GM18909 (cell line): Measurements from ENCODE around the gene FRMD1.

Experiments used
- ATAC-seq: cut with Tn5 transposase; IDR thresholded peaks from one replicate; pipeline ENCODE4 v1.9.1; 2021; ENCODE audit warnings: mild to moderate bottlenecking; ENCODE audit not compliant: unreplicated experiment, poor library complexity

FRMD1 gene

DNA sequence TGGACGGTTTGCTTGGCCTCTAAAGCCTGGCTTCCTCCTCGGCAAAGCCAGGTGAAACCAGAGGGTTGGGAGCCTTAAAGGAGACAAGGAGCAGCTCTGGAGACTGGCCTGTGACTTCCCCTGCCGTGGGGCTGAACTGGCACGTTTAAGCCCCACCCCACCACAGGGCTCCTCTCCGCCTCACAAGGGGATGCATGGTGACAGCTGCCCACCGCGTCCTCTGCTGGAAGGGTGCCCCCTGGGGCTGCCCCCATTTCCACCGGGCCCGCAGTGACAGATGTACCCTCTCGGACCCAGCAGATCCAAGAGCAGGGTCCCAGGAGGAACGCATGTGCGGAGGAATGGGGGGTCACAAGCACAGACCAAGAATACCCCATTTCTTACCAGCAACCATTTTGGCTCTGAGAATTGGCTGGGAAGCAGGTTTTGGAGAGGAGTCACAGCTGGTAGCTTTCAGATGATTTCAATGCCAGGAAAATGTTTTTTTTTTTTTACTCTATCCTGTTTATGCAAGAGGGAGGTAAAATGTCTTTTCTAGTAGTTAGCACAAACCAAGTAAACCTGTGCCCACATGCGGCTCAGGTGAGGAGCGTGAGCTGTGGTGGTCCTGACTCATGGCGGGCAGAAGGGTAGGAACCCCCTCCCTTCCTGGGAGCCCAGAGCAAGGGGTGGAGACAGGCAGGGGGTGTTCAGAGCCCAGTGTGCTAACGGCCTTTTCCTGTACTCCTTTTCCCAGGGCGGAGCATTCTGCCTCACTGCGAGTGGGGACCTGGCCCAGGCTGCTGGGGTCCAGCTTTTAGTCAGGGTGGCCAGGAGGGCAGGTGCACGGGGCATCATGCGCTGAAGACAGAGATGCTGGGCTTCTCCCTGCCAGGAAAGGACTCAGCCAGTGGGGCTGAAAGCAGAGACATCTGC is 33.0 kb downstream of the FRMD1 start:
- ATAC-seq = no peak

DNA sequence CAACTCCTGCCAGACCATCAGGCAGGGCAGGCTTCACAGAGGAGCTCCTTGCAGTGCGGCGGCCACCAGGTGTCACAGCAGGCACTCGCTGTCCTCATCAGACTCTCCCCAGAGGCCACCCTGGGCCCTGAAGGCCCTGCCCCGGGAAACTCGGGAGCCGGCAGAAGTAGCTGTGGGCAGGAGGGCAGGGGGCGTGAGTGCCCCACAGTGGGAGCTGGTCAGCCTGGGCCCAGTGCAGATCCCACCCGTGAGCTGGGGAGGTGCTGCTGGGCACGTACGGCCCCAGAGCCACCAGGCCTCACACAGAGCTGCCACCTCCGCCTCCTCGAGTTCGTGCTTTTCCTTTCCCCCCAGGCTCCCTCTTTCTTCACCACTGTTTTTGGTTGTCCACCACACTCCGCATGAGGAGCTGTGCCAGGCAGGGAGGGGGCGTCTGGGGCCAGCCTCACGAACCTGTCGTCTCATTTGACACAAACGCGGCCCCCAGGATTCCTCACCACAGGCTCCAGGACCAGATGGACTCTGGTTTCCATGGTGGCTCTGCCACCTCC is 33.8 kb downstream of the FRMD1 start:
- ATAC-seq = no peak

DNA sequence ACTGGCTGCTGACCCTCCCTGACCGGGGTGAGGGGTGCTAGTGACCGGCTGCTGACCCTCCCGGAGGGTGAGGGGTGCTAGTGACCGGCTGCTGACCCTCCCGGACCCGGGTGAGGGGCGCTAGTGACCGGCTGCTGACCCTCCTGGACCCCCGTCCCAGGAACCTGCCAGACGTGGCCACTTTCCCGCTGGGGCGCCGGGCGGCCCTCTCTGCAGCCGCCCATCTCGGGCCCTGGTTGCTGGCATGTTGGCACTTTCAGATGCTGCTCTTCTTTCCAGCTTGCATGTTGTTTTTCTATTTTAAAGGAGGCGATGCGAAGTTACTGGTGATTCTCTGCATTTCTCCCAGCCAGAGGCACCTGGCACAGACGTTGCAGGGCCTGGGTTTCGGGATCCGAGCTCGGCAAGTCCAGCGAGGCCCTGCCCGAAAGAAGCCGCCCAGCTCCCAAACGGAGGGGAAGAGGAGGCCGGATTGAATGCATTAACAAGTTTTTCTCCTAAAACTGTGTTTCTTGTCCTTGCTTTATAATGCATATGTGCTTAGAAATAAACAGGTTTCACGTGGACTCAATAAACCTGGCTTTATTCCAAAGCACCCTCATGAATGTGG is 34.4 kb downstream of the FRMD1 start:
- no peak for ATAC-seq

DNA sequence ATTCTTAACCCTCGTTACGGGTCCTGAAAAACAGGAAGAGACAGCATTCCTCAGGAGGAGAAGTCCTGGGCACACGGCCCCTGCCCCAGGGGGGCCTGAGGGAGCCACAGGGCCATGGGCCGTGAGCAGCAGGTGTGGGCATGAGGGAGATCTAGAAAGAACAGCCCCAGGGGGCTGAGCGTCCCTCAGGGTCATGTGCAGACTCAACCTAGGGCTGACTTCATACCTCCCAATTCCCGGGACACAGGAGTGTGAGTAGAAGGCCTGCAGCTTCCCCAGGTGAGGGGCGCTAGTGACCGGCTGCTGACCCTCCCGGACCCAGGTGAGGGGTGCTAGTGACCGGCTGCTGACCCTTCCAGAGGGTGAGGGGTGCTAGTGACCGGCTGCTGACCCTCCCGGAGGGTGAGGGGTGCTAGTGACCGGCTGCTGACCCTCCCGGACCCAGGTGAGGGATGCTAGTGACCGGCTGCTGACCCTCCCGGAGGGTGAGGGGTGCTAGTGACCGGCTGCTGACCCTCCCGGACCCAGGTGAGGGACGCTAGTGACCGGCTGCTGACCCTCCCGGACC is 35.1 kb downstream of the FRMD1 start:
- ATAC-seq = no peak

DNA sequence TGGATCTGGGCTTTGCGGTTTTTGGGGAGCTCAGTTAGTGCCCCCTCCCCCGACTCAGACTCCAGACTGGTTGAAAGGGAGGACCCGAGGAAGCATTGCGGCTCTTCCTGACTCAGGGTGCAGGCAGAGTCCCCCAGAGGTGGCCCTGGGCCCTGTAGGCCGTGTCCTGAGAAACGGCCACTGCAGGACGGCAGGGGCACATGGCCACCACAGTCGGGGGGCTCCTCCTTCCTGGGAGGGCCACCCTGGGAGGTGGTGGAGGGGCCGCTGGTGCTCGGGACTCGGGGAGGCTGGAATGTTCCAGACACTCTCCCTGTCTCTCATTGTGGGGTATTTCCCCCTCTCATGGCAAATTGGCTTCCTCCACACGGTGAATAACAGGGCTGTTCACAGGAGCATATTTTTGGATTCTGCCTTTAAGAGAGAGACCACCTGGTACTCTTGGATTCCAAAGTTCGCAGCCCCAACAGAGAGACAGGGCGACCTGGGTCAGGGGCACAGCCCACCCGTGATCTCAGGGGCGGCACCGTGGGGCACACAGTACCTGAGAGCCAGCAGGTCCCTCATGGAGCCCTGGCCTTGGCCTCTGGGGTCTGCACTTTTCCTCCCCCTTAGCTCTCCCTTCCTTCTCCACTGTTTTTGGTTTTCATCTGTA is 35.7 kb downstream of the FRMD1 start:
- ATAC-seq = no peak

DNA sequence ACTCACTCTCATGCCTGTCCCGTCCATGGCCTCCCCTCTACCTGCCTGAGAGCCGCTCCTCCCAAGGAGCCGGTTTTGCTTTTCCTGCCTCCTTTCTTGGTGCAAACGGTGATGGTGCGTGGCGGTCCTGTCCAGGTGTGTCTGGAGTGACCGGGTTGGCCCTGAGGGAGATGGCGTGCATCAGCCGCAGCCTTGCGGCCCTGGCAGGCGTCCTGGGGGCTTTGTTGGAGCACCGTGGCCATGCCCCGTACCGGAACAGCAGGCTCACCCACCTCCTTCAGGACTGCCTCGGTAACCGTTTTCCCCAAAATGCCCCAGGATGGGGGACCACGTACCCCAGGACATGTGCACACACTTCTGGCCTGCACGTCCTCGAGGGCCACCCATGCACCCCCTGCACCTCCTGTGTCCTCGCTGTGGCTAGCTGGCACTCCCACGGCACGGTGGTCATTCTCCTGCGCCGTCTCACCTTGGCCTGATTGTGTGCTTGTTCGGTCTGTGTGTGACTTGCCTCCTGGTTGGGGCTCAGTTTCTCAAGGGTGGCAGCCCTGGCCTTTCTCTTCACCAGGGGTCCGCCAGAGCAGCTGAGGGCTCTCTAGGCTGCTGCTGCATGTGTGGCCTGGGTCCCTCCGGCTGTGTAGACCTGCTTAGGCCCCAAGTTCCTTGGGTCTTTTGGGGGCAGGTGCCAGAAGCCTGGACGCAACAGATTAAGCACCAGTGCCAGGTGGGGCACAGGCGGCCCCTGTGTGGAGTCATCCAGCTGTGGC is 36.4 kb downstream of the FRMD1 start:
- no peak for ATAC-seq

DNA sequence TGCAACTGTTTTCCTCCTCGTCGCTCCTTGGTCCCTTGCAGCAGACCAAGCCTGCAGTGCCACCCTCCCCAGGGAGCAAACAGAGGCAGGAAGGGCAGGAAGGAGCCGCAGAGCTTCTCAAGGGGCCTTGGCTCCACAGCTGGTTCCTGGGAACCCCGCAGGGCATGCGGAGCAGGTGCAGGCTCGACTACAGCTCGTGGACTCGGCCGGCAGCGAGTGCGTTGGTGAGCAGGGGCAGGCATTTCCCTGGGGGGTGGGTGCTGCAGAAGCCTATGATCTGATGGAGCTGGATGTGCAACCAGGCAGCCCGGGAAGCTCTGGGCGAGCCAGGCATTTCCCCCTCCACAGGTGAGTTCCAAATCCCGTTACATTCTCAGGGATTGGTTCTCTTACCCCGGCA is 37.1 kb downstream of the FRMD1 start:
- no peak for ATAC-seq

DNA sequence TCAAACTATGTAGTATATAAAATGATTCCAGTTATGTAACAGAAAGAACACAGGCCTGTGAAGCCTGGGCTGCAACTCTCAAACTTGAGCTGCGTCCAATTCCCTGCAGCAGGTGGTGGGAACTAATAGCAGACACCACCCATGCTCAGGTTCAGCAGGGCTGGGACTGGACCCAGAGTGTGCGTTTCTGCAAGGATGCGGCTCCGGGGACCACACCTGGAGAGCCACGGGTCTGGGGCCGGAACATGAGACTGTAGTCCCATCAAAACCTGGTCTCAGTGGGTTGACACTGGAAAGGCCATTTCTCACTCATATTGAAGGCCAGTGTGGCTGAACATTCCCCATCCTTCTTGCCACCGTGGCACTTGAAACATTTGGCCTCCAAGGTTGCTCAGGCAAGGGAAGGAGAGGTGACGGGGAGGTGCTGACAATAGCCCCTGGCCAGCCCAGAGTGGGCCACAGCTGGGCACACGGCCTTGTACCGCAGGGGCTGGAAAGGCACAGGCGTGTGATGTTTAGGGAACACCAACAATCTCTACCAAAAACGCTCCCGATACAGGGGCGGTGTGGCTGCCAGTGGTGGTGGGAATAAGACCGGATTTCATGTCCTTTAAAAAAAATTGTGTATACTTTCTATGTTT is 38.0 kb downstream of the FRMD1 start:
- no peak for ATAC-seq

DNA sequence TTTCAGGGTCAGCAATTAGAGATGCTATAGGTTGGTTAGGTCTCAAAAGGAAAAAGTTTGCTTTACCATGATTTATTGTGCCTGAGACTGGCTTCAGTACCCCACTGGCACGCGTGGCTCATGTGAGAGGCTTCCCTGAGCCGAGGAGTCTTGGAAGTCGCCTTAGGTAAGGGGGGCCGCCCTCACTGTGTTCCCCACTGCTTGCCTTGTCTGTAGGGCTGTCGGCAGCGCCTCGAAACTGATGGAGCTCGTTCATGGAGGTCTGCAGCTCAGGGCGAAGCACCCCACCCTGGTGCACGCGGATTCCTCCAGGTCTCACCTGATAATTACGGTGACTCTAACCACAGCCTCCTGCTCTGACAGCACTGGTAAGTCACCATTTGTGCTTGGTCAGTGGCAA is 39.2 kb downstream of the FRMD1 start:
- no peak for ATAC-seq

DNA sequence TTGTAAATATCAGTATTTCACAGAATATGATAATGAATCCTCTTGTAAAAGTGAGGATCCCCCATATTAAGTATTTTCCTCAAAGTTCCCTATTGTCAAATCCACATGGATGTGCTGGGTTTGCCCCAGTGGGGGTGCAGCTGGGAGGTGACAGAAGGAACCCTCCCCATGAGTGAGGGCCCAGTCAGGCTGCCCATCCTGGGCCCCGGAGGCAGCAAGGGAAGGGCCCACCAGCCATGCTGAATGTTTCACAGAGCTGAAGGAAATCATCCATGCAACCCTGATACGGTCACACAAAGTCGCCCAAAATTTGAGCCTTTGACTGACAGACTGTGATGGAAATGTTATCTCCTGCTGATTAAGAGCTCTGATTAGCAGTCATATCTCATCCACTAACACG is 39.7 kb downstream of the FRMD1 start:
- no peak for ATAC-seq

DNA sequence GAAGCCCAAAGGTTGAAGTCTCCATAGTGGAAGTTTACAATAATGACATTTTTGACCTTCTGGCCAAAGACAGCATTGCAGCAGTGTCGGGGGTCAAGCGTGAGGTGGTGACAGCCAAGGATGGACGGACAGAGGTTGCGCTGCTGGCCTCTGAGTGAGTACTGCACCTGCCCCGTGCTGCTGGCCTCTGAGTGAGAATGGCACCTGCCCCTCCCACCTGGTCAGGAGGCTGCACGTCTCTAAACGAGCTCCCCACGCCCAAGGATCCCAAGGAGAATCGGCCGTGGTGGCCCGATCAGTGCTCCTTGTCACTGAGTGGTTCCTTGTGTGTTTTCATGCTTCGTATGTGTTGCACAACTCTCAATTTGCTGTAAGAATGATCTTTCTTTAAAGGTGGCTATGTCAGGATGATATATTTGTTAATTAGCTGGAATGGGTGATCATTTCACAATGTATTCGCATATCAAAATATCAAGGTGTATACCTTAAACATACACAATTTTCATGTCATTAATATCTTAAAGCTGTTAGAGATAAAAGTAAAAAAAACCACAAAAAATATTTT is 40.4 kb downstream of the FRMD1 start:
- ATAC-seq = no peak

DNA sequence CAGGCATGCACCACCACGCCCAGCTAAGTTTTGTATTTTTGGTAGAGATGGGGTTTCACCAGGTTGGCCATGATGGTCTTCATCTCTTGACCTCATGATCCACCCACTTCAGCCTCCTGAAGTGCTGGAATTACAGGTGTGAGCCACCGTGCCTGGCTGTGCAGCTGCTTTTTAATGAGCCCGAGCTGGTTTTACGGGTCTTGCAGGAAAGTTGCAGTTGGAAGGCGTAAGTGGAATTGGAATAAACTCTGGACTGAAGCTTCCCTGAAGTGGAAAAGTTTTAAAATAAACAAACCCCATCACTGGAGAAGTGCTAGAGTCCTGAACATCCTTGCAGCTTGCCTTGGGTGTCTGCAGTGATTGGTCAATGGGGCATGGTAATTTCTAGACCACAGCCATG is 41.2 kb downstream of the FRMD1 start:
- no peak for ATAC-seq

DNA sequence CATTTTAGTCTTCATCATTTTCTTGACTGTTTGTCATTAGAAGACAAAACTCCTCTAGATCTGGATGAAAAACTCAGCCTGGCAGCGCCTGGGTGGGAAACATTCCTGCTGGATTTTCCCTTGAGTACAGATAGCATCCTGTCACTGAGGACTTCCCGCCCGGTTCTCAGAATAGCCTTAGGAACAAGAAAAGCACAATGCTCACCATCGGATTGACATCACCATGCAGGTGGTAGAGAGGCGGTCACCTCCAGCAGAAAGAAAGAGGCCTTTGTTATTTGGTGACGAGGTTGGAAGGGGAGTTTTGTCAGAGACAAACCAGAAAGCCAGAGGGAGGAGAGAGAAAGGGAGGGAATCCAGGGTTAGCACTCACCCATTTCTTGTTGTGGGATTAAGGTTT is 41.8 kb downstream of the FRMD1 start:
- no peak for ATAC-seq

DNA sequence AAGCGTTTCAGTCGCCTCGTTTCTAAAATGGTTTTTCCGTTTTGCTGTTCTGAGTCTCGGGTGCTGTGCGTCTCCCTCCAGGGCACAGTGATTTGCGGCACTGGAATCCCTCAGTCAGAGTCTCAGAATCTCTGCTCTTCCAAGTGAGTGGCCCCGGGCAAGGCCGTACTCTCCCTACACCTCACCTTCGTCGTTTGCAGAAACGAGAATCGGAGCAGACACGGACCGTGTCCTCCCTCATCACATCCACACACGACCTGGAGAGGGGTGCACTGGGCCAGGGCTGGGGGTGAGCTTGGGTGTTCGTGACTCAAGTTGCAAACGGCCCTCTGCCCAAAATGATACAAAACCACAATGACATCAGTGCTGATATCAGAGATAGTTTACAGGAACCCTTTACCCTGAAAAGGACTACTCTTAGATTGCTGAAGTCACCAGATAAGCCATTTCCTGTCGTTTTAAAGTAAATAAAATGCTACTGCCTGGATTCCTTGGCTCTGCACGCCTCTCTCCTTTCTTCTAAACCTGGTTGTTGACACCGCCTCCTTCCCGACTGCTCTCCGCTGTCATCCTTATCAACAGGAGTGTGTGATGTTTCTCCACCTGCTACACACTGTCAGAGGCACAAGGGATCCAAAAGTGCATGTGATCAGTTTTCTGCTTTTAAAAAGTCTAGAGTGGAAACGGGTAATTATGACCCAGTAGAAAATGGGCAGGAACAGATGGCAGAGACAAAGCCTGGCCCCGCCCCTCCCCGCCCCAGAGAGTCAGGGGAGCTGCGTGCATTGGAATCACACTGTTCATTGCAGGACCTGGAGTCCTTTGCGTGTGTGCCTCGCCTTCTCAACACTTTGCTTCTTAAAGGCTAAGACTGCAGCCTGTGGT is 43.1 kb downstream of the FRMD1 start:
- ATAC-seq = no peak

DNA sequence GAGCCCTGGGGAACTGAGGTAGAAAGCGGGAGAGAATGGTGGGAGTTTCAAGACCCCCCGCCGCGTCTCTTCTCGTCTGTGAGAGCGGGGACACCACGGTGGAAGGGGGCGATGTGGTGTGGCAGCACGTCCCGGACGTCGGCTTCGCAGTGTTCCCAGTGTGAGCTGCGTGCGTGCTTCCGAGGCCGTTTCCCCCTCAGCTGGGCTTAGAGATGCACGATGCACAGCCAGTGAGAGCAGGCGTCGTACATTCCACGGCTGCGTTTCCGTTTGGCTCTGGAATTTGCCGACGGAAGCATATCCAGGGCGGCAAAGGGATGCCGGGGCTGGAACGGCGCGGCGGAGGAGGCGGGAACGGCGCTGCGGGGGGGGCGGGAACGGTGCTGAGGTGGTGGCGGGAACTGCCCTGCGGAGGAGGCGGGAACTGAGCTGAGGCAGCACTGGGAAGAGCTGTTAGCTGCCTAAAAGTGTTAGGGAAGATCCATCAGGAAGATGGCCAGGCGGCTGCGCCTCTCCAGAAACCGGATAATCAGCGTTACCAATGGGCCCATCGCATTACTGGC is 43.8 kb downstream of the FRMD1 start:
- ATAC-seq = no peak

DNA sequence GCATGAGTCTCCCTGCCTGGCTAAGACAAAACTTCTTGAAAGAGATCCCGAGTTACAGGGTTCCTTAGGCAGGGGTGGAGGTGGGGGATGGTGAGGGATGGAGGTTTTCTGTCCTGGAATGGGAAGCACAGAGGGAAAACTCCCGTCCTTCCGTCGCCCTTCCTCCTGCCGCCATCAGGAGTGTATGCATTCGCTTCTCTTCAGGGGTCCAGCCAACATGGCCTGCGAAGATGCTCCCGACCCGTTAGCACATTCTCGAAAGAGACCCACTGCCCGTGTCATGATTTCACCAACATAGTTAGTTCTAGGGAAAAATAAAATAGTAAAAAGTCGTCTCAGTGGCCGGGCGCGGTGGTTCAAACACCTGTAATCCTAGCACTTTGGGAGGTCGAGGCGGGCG is 44.5 kb downstream of the FRMD1 start:
- ATAC-seq = no peak

DNA sequence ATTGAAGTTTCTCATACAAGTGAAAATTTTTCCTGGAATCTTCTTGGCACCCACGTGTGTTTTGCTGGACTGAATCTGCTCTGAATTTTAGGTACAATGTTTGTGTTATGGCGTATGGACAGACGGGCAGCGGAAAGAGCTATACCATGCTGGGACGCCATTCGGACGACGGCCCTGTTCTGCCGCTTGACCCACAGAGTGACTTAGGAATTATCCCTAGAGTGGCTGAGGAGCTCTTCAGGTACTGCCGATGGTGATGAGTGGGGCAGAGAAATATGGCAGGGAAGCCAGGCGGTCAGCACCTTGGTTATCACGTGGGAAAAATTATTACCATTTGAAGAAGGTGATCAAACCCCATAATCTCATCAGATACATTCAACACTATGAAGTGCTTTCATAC is 45.2 kb downstream of the FRMD1 start:
- ATAC-seq = no peak
